Ectodermal cell (in vitro differentiated cells): ENCODE results near the gene SPOCD1.

Experiments
- H3K27ac ChIP-seq: 2 replicates; pipeline ENCODE4 v1.7.0; 2013; ENCODE audit warnings: mild to moderate bottlenecking, low read depth, low read length; ENCODE audit not compliant: insufficient read depth, poor library complexity, severe bottlenecking
- H3K27me3 ChIP-seq: 2 replicates; pipeline ENCODE4 v1.7.0; 2013; ENCODE audit warnings: mild to moderate bottlenecking, low read length; ENCODE audit not compliant: insufficient read depth, control insufficient read depth, poor library complexity, severe bottlenecking
- H3K36me3 ChIP-seq: one replicate; pipeline ENCODE4 v1.7.0; 2013; ENCODE audit warnings: low read length; ENCODE audit not compliant: control insufficient read depth, insufficient read depth
- H3K4me1 ChIP-seq: one replicate; pipeline ENCODE4 v1.7.0; 2013; ENCODE audit warnings: low read length; ENCODE audit not compliant: control insufficient read depth, insufficient read depth
- H3K4me3 ChIP-seq: 2 replicates; pipeline ENCODE4 v1.7.0; 2013; ENCODE audit warnings: low read depth, low read length, control low read depth; ENCODE audit not compliant: insufficient read depth
- H3K9me3 ChIP-seq: 2 replicates; pipeline ENCODE4 v1.7.0; 2013; ENCODE audit warnings: mild to moderate bottlenecking, low read length, moderate library complexity; ENCODE audit not compliant: control insufficient read depth
- WGBS, 2 experiments: methylation state at CpG; one replicate each; pipeline ENCODE4 v1.1.7; 2013; ENCODE audit warnings: missing lambda C conversion rate in 2 of 2; 5-methylcytosine and 5-hydroxymethylcytosine counted together

The SPOCD1 gene

GRCh38 chr1:31814631-31815306, 1.1 kb downstream of the SPOCD1 start:
- WGBS, 2 experiments: 91 to 92% methylated on average over 10 of the region's 10 CpGs

DNA sequence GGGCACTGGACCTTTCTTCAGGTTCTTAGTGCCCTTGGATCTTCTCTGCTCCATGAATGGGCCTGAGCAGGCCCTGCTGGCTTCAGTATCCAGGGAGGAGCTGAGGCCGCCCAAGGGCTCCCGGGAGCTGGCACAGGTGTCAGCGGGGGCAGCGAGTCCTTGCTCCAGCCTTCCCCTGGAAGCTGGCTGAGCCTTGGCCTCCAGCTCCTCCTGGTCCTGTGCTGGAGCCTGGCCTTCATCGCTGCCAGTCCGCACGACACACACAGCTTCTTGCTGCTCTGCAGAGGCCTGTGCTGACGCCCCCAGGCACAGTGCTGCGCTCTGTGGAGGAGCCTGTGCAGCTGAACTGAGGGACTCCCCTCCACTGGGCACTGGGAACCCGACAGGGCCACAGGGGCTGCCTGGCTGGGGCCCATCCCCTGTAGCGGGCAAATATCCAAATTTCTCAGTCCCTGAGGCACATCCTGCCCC, 1.7 kb downstream of the SPOCD1 start:
- H3K27me3 ChIP-seq: no peaks in the 10 kb centered on the region
- 91 to 93% methylated on average over 11 of the region's 11 CpGs for WGBS, 2 experiments
- no peaks in the 10 kb centered on the region for H3K9me3 ChIP-seq

More at GRCh38 chr1:31814631-31815306, 1.1 kb downstream of the SPOCD1 start:
- Histone ChIP-seq H3K27ac (no peak overlapping the region), H3K27me3 (no peaks in the 10 kb centered on the region), H3K9me3 (no peaks in the 10 kb centered on the region), H3K4me1 (no peaks in the 10 kb centered on the region), H3K4me3 (no peak overlapping the region), H3K36me3 (no peaks in the 10 kb centered on the region)

DNA sequence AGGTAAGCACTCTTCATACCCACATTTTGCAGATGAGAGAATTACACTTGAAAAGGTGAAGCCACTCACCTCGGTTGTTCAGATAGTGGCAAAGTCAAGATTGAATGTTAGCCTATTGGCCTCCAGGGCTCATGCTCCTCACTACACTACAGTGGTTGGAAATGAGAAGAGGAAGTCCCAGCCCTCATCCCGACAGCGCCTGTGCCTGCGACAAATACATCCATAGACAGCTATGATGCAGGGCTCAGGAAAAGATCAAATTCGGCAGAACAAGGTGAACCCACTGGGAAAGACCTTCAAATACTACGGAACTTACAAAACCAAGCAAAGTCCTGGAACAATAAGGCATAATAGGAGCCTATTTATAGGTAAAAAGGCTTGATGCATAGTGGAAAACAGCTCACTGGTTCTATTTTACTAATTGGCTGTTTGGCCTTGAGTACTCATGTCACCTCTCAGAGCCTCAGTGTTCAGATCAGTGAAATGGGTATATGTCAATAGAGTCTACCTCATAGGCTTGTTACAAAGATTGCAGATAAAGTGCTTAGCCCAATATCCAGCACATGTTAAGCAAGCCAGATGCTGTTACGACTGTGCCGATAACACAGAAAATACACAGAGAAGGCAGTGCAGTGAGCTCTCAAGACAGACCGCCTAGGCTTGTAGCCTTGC, 3.5 kb downstream of the SPOCD1 start:
- Histone ChIP-seq H3K9me3 (no peaks in the 10 kb centered on the region), H3K27me3 (no peaks in the 10 kb centered on the region), H3K27ac (no peak overlapping the region), H3K36me3 (no peaks in the 10 kb centered on the region), H3K4me3 (no peak overlapping the region), H3K4me1 (no peaks in the 10 kb centered on the region)
- WGBS, 2 experiments: 90 to 92% methylated on average over 9 of the region's 9 CpGs

More for the DNA sequence above, 1.7 kb downstream of the SPOCD1 start:
- Histone ChIP-seq H3K36me3 (no peaks in the 10 kb centered on the region), H3K4me1 (no peaks in the 10 kb centered on the region), H3K4me3 (no peak overlapping the region), H3K27ac (no peak overlapping the region)

DNA sequence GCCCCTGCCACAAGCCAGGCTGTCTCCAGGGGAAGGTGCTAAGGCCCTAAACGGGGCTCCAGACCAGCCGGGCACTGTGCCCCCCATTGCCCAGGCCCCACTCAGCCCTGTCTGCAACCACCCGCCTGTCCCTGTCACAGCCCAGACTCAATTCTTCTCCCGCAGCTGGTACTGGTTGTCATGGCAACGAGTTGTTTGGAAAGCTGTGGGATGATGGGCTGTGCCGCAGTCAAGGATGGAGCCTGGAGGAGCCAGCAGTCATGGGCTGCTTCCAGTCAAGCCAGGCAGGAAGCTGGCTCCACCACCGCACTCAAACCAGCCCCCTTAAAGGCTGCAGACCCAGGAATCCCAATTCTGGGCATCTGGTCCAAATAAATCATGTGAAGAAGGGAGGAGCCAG, 4.2 kb downstream of the SPOCD1 start:
- no peaks in the 10 kb centered on the region for H3K4me1 ChIP-seq
- no peak overlapping the region for H3K4me3 ChIP-seq
- 31 to 42% methylated on average over 7 of the region's 7 CpGs for WGBS, 2 experiments
- H3K27ac ChIP-seq: no peak overlapping the region
- no peaks in the 10 kb centered on the region for H3K36me3 ChIP-seq
- no peaks in the 10 kb centered on the region for H3K9me3 ChIP-seq
- no peaks in the 10 kb centered on the region for H3K27me3 ChIP-seq

DNA sequence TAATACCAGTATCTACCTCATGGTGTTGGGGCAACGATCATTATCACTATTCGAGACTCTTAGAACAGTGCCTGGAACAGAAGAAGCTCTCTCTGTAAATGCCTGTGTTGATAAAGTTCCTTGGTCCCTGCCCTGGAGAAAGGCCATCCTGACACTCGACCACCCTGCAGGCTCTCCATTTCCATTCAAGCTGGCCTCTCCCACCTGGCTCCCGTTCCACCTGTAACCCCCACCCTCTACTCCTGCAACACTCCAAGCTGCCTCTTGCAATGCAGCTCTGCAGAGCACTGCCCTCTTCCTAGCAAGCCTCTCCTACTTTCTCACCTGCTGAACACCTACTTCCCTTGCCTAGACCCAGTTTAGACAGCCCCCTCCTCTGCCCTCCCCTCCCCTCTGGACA, 6.1 kb downstream of the SPOCD1 start:
- no peaks in the 10 kb centered on the region for H3K36me3 ChIP-seq
- H3K27ac ChIP-seq: no peak overlapping the region
- 75 to 76% methylated on average over 4 of the region's 4 CpGs for WGBS, 2 experiments
- H3K9me3 ChIP-seq: no peaks in the 10 kb centered on the region
- no peaks in the 10 kb centered on the region for H3K27me3 ChIP-seq
- H3K4me3 ChIP-seq: no peak overlapping the region
- H3K4me1 ChIP-seq: no peaks in the 10 kb centered on the region

- Histone ChIP-seq H3K9me3 (no peaks in the 10 kb centered on the region), H3K27ac (no peak overlapping the region), H3K4me1 (no peaks in the 10 kb centered on the region), H3K36me3 (no peaks in the 10 kb centered on the region), H3K27me3 (no peaks in the 10 kb centered on the region), H3K4me3 (no peak overlapping the region)
- WGBS, 2 experiments: 89 to 92% methylated on average over 4 of the region's 4 CpGs
Observed at GRCh38 chr1:31807273-31808048, 8.4 kb downstream of the SPOCD1 start.

GRCh38 chr1:31805318-31805717, 10.5 kb downstream of the SPOCD1 start:
- H3K27ac ChIP-seq: no peak overlapping the region
- H3K9me3 ChIP-seq: no peaks in the 10 kb centered on the region
- no peaks in the 10 kb centered on the region for H3K27me3 ChIP-seq
- H3K4me3 ChIP-seq: no peak overlapping the region
- WGBS, 2 experiments: 81 to 90% methylated on average over 6 of the region's 6 CpGs
- H3K4me1 ChIP-seq: peaks cover 7% of the 10 kb centered on the region
- H3K36me3 ChIP-seq: no peaks in the 10 kb centered on the region

DNA sequence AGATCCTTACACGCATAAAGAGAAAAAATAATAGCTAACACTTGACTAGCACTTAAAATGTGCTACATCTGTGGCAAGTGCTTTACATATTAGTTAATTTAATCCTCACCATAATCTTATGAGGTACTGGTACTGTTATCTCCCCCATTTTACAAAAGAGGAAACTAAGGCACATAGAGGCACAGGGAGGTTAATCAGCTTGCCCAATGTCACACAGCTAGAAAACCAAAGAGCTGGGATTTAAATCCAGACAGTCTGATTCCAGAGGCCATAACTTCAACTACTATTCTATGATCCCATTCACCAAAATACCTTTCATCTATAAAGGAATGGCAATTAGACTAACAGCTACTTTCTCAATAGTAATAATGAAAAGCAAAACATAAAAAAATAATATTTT, 11.7 kb downstream of the SPOCD1 start:
- WGBS, 2 experiments: 100% methylated on average over 1 of the region's 1 CpG

GRCh38 chr1:31803610-31804009, 12.2 kb downstream of the SPOCD1 start:
- H3K9me3 ChIP-seq: no peaks in the 10 kb centered on the region
- 91 to 97% methylated on average over 2 of the region's 2 CpGs for WGBS, 2 experiments

More for the DNA sequence above, 11.7 kb downstream of the SPOCD1 start:
- Histone ChIP-seq H3K4me1 (peaks cover 19% of the 10 kb centered on the region), H3K27ac (no peak overlapping the region), H3K4me3 (no peak overlapping the region), H3K9me3 (no peaks in the 10 kb centered on the region), H3K27me3 (no peaks in the 10 kb centered on the region), H3K36me3 (no peaks in the 10 kb centered on the region)

More at GRCh38 chr1:31803610-31804009, 12.2 kb downstream of the SPOCD1 start:
- Histone ChIP-seq H3K27ac (no peak overlapping the region), H3K4me3 (no peak overlapping the region), H3K27me3 (no peaks in the 10 kb centered on the region), H3K36me3 (no peaks in the 10 kb centered on the region), H3K4me1 (peaks cover 24% of the 10 kb centered on the region)
